Measurements from ENCODE around the gene CCDC127.

CCDC127 gene

GRCh38 chr5:156411-157072 is 61.4 kb downstream of the CCDC127 start:
- DNase-seq: no peak

- no peak for DNase-seq
These were observed 62.1 kb downstream of the CCDC127 start for GRCh38 chr5:155651-156410.

GRCh38 chr5:154826-155225 is 63.1 kb downstream of the CCDC127 start:
- no peak for DNase-seq

- no peak for DNase-seq
These were observed 63.7 kb downstream of the CCDC127 start for GRCh38 chr5:154236-154635.

GRCh38 chr5:153256-153655 is 64.7 kb downstream of the CCDC127 start:
- DNase-seq: no peak

GRCh38 chr5:152077-152476 is 65.9 kb downstream of the CCDC127 start:
- DNase-seq: no peak

GRCh38 chr5:150746-151145 is 67.2 kb downstream of the CCDC127 start:
- DNase-seq: no peak

- no peak for DNase-seq
These were observed 68.0 kb downstream of the CCDC127 start for GRCh38 chr5:149745-150485.

GRCh38 chr5:147751-148150 is 70.2 kb downstream of the CCDC127 start:
- no peak for DNase-seq

Measured in NCI-H526 (cell line).